Measurements from ENCODE around the gene KRT78. TPM values are rescaled to one million over a fixed set of nuclear protein-coding genes. Genes with fewer than 3 reads are reported as not detected.

The KRT78 gene
- total RNA-seq, 1 donor from 2014 or later = not detected

DNA sequence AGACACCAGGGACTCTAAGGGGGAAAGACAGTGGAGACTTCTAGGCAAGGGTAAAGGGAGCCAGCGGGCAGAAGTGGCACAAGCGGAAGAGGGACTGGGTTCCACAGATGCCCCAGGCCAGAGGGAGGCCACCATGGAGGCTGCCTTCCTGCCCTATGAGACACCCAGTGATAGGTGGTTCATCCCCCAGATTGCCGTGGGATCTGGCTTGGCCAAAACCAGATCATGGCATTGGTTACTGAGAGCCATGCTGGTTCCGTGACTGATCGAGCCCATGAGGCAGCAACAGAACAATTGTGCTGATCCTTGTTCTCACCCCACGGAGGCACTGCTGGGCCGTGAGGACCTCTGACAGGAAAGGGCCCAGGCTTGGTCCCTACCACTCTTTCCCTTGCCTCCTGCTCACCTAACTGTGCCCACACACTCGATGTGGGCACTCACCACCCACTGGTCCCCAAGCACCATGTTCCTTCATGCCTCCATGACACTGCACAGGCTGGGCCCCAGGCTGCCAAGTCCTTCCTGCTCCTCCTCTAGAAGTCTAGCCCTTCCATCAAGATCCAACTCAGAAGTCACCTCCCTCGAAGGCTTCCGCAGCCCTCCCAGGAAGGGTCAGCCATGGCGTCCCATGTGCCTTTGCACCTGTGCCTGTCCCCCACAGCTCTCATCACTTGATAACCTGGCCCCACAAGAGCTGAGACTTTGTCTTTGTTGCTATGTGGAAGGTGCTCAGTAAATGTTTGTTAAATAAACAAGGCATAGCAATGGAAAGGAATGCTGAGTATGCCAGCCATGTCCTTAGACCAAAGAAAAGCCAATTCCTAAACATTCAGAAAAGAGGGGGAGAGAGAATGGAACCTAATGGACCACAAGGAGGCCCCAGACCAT is 21.9 kb downstream of the KRT78 start:
- Mint-ChIP-seq H3K4me1 (peaks cover 4% of the 10 kb centered on the region), H3K27me3 (ENCODE audit: low read depth) (peaks cover 10% of the 10 kb centered on the region), H3K4me3 (no peak overlapping the region), H3K9me3 (no peaks in the 10 kb centered on the region), H3K27ac (no peak overlapping the region), H3K36me3 (no peaks in the 10 kb centered on the region)
- TF ChIP-seq, protein P1, sequence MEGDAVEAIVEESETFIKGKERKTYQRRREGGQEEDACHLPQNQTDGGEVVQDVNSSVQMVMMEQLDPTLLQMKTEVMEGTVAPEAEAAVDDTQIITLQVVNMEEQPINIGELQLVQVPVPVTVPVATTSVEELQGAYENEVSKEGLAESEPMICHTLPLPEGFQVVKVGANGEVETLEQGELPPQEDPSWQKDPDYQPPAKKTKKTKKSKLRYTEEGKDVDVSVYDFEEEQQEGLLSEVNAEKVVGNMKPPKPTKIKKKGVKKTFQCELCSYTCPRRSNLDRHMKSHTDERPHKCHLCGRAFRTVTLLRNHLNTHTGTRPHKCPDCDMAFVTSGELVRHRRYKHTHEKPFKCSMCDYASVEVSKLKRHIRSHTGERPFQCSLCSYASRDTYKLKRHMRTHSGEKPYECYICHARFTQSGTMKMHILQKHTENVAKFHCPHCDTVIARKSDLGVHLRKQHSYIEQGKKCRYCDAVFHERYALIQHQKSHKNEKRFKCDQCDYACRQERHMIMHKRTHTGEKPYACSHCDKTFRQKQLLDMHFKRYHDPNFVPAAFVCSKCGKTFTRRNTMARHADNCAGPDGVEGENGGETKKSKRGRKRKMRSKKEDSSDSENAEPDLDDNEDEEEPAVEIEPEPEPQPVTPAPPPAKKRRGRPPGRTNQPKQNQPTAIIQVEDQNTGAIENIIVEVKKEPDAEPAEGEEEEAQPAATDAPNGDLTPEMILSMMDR (IDR thresholded peaks at IDR 0.05; ENCODE audit: unreplicated experiment) = no peak
- DNase-seq (ENCODE audit: low spot score in 2 of 2, unreplicated experiment in 2 of 2) = no peak

DNA sequence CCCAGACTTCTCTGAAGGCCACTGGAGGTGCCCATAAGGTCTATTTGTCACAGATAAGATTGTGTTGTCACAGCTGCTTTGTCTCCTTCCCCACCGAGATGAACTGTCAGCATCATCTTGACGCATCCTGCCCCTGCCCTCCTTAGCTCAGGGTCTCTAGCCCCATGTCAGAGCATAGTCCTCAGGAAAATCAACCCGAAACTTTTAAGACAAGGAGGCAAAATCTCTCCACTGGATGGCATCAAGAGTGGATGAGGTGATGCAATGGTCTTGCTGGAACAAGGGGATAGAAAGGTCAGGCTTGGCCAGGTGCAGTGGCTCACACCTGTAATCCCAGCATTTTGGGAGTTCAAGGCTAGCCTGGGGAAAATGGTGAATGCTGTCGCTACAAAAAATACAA is 22.8 kb downstream of the KRT78 start:
- no peak overlapping the region for H3K27ac Mint-ChIP-seq
- H3K27me3 Mint-ChIP-seq (ENCODE audit: low read depth) = peaks cover 12% of the 10 kb centered on the region
- peaks cover 7% of the 10 kb centered on the region for H3K4me1 Mint-ChIP-seq
- H3K36me3 Mint-ChIP-seq = no peaks in the 10 kb centered on the region
- H3K4me3 Mint-ChIP-seq = no peak overlapping the region
- H3K9me3 Mint-ChIP-seq = no peaks in the 10 kb centered on the region
- DNase-seq (ENCODE audit: low spot score in 2 of 2, unreplicated experiment in 2 of 2) = no peak
- TF ChIP-seq, protein P1 (IDR thresholded peaks at IDR 0.05; ENCODE audit: unreplicated experiment) = no peak

DNA sequence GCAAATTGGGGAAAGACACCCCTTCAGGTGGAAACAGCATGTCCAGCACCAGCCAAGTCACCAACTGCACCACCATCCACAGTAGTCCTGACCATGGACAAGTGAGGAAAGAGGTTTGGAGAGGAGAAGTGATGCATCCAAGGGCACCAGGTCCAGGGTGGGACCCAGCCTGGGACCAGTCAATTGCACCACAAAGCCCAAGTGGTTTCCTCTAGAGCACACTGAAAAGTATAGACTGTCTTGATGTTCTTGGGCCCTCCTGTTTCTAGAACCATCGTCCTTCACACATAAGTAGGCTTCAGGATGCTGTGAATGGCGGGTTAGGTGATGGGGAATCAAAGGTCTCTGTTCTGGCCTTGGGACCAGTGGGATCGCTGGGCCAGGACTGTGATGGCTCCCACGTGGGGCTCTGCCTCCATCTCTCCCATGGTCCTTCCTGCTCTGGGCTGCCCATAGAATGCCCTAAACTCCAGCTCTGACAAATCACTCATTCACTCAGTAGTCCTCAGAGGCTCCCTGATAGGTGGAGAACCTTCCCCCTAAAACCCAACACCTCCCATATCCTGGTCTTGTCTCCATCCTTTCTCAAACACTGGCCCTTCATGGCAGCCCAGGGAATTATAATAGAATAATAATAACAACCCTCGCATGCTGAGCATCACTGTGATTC is 23.9 kb downstream of the KRT78 start:
- TF ChIP-seq, protein P1 (IDR thresholded peaks at IDR 0.05; ENCODE audit: unreplicated experiment) = no peak
- no peak overlapping the region for H3K27ac Mint-ChIP-seq

DNA sequence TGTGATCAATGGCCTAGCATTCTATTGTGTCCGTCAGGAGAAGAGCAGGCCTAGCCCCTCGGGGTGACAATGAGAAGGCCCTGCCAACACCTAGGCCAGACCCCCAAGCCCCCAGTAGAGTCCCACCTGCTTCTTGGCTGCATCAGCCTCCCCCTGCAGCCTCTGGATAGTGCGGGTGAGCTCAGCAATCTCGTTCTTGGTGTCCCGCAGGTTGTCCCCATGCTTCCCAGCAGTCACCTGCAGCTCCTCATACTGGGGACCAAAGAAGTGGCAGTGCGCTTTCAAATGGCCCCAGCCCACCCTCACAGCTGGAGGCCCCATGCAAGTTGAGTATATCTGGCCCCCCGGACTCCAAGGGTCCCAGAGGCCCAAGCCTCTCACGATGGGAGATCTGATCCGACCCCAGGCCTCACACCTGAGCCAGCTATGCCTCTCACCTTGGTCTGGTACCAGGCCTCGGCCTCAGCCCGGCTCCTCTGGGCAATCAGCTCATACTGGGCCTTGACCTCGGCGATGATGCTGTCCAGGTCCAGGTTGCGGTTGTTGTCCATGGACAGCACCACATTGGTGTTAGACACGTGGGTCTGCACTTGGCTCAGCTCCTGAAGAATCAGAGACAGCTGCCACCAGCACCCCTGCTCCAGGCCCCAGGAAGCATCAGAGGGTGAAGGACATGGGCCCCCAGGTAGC is 24.9 kb downstream of the KRT78 start:
- no peak for DNase-seq (ENCODE audit: low spot score in 2 of 2, unreplicated experiment in 2 of 2)
- H3K27me3 Mint-ChIP-seq (ENCODE audit: low read depth) = peaks cover 2% of the 10 kb centered on the region
- H3K4me3 Mint-ChIP-seq = no peak overlapping the region
- H3K27ac Mint-ChIP-seq = no peak overlapping the region
- no peaks in the 10 kb centered on the region for H3K9me3 Mint-ChIP-seq
- TF ChIP-seq, protein P1 (IDR thresholded peaks at IDR 0.05; ENCODE audit: unreplicated experiment) = no peak
- peaks cover 16% of the 10 kb centered on the region for H3K4me1 Mint-ChIP-seq
- H3K36me3 Mint-ChIP-seq = no peaks in the 10 kb centered on the region

More for the DNA sequence above, 23.9 kb downstream of the KRT78 start:
- no peaks in the 10 kb centered on the region for H3K9me3 Mint-ChIP-seq
- H3K27me3 Mint-ChIP-seq (ENCODE audit: low read depth) = peaks cover 4% of the 10 kb centered on the region
- peaks cover 14% of the 10 kb centered on the region for H3K4me1 Mint-ChIP-seq
- DNase-seq (ENCODE audit: low spot score in 2 of 2, unreplicated experiment in 2 of 2) = no peak
- no peaks in the 10 kb centered on the region for H3K36me3 Mint-ChIP-seq
- H3K4me3 Mint-ChIP-seq = no peak overlapping the region

DNA sequence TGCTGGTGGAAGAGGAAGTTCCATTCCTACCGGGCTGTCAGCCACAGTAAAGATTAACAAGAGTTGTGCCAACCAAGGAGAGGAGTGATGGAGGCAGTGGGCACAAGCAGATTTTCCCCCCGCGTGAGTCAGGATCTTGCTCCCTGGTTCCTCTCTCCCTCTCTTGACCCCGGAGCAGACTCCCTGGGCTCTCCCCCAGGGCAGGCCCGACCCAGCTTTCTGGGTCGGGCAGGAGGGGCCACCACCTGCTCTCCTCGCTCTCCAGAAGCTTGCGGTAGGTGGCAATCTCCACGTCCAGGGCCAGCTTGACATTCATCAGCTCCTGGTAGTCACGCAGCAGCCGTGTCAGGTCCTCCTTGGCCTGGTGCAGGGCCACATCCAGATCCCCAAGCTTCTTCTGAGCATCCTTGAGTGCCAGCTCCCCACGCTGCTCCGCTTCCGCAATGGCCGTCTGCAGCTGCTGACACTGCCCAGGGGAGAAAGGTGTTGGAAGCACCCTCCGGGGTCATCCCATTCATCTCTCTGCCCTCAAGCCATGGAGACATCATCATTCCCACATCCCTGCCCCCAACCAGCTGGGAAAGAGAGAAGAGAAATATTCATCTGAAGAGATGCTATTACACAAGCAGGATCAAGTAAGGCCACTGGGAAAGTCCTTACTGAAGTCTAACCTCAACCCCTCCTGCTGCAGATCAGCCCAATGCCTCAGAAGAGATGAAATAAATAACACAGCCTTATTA is 25.9 kb downstream of the KRT78 start:
- peaks cover 21% of the 10 kb centered on the region for H3K4me1 Mint-ChIP-seq
- TF ChIP-seq, protein P1 (IDR thresholded peaks at IDR 0.05; ENCODE audit: unreplicated experiment) = no peak
- no peaks in the 10 kb centered on the region for H3K9me3 Mint-ChIP-seq
- peaks cover 2% of the 10 kb centered on the region for H3K27me3 Mint-ChIP-seq (ENCODE audit: low read depth)
- H3K36me3 Mint-ChIP-seq = no peaks in the 10 kb centered on the region
- no peak overlapping the region for H3K27ac Mint-ChIP-seq
- DNase-seq (ENCODE audit: low spot score in 2 of 2, unreplicated experiment in 2 of 2) = no peak
- no peak overlapping the region for H3K4me3 Mint-ChIP-seq
